ENCODE data around the gene GRIK1.

GRCh38 chr21:29810871-29811270, 128.9 kb downstream of the GRIK1 start:
- TF ChIP-seq CTCF (IDR thresholded peaks at IDR 0.05; ENCODE audit: low read length) (no peak), EZH2 (IDR thresholded peaks at IDR 0.05; ENCODE audit: borderline replicate concordance, low read length) (no peak)
